Keratinocyte (primary cell): Measurements from ENCODE around the gene ITGA11. TPM values are rescaled to one million over a fixed set of nuclear protein-coding genes. Genes with fewer than 3 reads are reported as not detected.

Source experiments
- DNase-seq: peaks from one replicate; pipeline ENCODE4 v3.0.0-alpha.2; 2011; ENCODE audit warnings: low read depth, missing footprints, low spot score
- FAIRE-seq: peaks from 2 replicates; lab custom pipeline; 2011; peaks lifted over from hg19 to GRCh38; lab: Jason Lieb, UNC
- H2AFZ ChIP-seq: 2 replicates; pipeline ENCODE4 v1.6.0; 2012; ENCODE audit warnings: low read length, control low read depth, inconsistent platforms; ENCODE audit not compliant: control insufficient read depth
- H3K27ac ChIP-seq: 2 replicates; pipeline ENCODE4 v1.5.1; 2011; ENCODE audit warnings: low read length; ENCODE audit not compliant: control insufficient read depth, insufficient read depth
- H3K27me3 ChIP-seq: 3 replicates; pipeline ENCODE4 v1.6.0; 2011; ENCODE audit warnings: low read length; ENCODE audit not compliant: control insufficient read depth, insufficient read depth; ENCODE audit errors: extremely low read depth
- H3K36me3 ChIP-seq, 2 experiments: 2 replicates in 1 of 2; 3 replicates in 1 of 2; pipeline ENCODE4 v1.5.1; 2011; ENCODE audit warnings: low read length in 2 of 2, mild to moderate bottlenecking in 1 of 2; ENCODE audit not compliant: control insufficient read depth in 2 of 2, insufficient read depth in 2 of 2; ENCODE audit errors: extremely low read depth in 1 of 2
- H3K4me1 ChIP-seq: 3 replicates; pipeline ENCODE4 v1.5.1; 2011; ENCODE audit warnings: low read length; ENCODE audit not compliant: control insufficient read depth, insufficient read depth; ENCODE audit errors: extremely low read depth
- H3K4me2 ChIP-seq: 3 replicates; pipeline ENCODE4 v1.6.0; 2011; ENCODE audit warnings: low read depth, low read length; ENCODE audit not compliant: control insufficient read depth, insufficient read depth; ENCODE audit errors: extremely low read depth
- H3K4me3 ChIP-seq, 3 experiments: fragments of 200-600 bp in 1 of 3; sonication (generic) in 1 of 3; 2 replicates in 2 of 3; 3 replicates in 1 of 3; pipeline ENCODE4 v1.5.1; 2011 to 2016; ENCODE audit warnings: low read length in 3 of 3, mild to moderate bottlenecking in 3 of 3, control low read depth in 2 of 3, inconsistent platforms in 1 of 3, low read depth in 1 of 3, mixed read lengths in 1 of 3, mixed run types in 1 of 3, moderate library complexity in 1 of 3; ENCODE audit not compliant: control insufficient read depth in 2 of 3, insufficient read depth in 2 of 3; ENCODE audit errors: extremely low read depth in 1 of 3
- H3K79me2 ChIP-seq: 2 replicates; pipeline ENCODE4 v1.6.0; 2012; ENCODE audit warnings: low read length; ENCODE audit not compliant: control insufficient read depth, insufficient read depth
- H3K9ac ChIP-seq: 3 replicates; pipeline ENCODE4 v1.6.0; 2011; ENCODE audit warnings: low read length; ENCODE audit not compliant: control insufficient read depth, insufficient read depth; ENCODE audit errors: extremely low read depth
- H3K9me1 ChIP-seq: 3 replicates; pipeline ENCODE4 v1.6.0; 2011; ENCODE audit warnings: low read length; ENCODE audit not compliant: control insufficient read depth, insufficient read depth; ENCODE audit errors: extremely low read depth
- H3K9me3 ChIP-seq: 2 replicates; pipeline ENCODE4 v1.5.1; 2012; ENCODE audit warnings: low read depth, low read length; ENCODE audit not compliant: control insufficient read depth
- H4K20me1 ChIP-seq: 3 replicates; pipeline ENCODE4 v1.6.0; 2011; ENCODE audit warnings: low read length; ENCODE audit not compliant: control insufficient read depth, insufficient read depth; ENCODE audit errors: extremely low read depth
- EZH2 ChIP-seq: IDR thresholded peaks from one replicate; pipeline ENCODE4 v1.6.1; 2012; ENCODE audit warnings: inconsistent platforms, mild to moderate bottlenecking, low read length, moderate library complexity
- dilution Hi-C: fragments of 300-500 bp; cut with MboI; formaldehyde crosslinking; loops from one replicate; pipeline ENCODE4 v1.7.0; 2020; ENCODE audit warnings: low sequenced_read_pairs; ENCODE audit not compliant: extremely low pct_ligation_motif_present
- polyA plus RNA-seq, 5 experiments: library from polyadenylated mRNA; depleted of rRNA in 3 of 5; stranded (reverse) in 3 of 5; stranded (forward) in 1 of 5; unstranded in 1 of 5; fragments of >200 nt; gene quantifications; 1 replicate in 1 of 5; 2 replicates in 3 of 5; 3 replicates in 1 of 5; pipeline versions ENCODE4 v1.2.1 to v1.2.3, GENCODE V29; 2011 to 2012; ENCODE audit warnings: missing spikeins in 2 of 5, low read depth in 1 of 5, low replicate concordance in 1 of 5
- TF ChIP-seq, protein P1 (sequence below), 3 experiments: IDR thresholded peaks in 1 of 3; conservative IDR thresholded peaks in 1 of 3; optimal IDR thresholded peaks in 1 of 3; 2 replicates in 2 of 3; 3 replicates in 1 of 3; pipeline versions ENCODE3 to v1.5.1; 2011; ENCODE audit warnings: low read length in 3 of 3, mild to moderate bottlenecking in 3 of 3, moderate library complexity in 2 of 3, control low read depth in 1 of 3, inconsistent platforms in 1 of 3; ENCODE audit not compliant: insufficient read depth in 2 of 3; ENCODE audit errors: extremely low read depth in 1 of 3

Gene ITGA11
- polyA plus RNA-seq, 1 donor (not counting 4 experiments of a cell fraction or from before 2014, with no cell fraction given), result not detected

DNA sequence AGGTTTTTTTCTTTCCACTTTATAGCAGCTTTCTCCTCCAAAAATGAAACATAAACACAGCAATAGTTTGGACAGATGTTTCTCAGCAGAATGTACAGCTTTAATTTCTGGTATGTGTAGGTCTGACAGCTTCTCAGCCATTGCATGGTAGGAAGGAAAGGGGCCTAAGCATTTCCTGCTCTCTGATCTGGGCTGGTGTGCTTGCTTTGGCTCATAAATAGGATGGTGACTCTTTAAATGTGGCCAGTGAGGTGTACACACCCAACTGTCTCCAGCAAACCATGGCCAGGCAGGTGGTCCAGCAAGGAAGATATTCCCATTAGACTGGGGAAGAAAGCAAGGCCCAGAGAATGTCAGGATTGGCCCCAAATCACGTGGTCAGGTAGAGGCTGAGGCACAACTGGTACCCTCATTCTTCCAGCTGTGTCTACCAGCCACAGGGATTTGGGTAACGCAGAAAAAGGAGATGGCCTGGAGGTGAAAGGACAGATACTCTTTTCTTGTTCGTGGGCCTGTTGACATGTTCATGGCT is 52.1 kb downstream of the ITGA11 start:
- Histone ChIP-seq H3K27ac (no peak overlapping the region), H3K27me3 (peaks cover 8% of the 10 kb centered on the region), H3K4me1 (peaks cover 7% of the 10 kb centered on the region), H3K4me3 (no peak overlapping the region), H3K9ac (no peak overlapping the region), H3K9me1 (no peaks in the 10 kb centered on the region), H2AFZ (no peak overlapping the region), H3K36me3 (no peaks in the 10 kb centered on the region), H3K79me2 (no peaks in the 10 kb centered on the region), H3K4me2 (no peak overlapping the region), H3K9me3 (no peaks in the 10 kb centered on the region), H4K20me1 (no peaks in the 10 kb centered on the region)
- DNase-seq (no peak), FAIRE-seq (no peak)
- TF ChIP-seq, protein P1, sequence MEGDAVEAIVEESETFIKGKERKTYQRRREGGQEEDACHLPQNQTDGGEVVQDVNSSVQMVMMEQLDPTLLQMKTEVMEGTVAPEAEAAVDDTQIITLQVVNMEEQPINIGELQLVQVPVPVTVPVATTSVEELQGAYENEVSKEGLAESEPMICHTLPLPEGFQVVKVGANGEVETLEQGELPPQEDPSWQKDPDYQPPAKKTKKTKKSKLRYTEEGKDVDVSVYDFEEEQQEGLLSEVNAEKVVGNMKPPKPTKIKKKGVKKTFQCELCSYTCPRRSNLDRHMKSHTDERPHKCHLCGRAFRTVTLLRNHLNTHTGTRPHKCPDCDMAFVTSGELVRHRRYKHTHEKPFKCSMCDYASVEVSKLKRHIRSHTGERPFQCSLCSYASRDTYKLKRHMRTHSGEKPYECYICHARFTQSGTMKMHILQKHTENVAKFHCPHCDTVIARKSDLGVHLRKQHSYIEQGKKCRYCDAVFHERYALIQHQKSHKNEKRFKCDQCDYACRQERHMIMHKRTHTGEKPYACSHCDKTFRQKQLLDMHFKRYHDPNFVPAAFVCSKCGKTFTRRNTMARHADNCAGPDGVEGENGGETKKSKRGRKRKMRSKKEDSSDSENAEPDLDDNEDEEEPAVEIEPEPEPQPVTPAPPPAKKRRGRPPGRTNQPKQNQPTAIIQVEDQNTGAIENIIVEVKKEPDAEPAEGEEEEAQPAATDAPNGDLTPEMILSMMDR (optimal IDR thresholded peaks at IDR 0.05 in 1 of 3, IDR thresholded peaks at IDR 0.05 in 1 of 3, conservative IDR thresholded peaks at IDR 0.05 in 1 of 3; ENCODE audit: extremely low read depth in 1 of 3, insufficient read depth in 2 of 3, low read length in 3 of 3), result no peak
- dilution Hi-C loops, result no loop called here

DNA sequence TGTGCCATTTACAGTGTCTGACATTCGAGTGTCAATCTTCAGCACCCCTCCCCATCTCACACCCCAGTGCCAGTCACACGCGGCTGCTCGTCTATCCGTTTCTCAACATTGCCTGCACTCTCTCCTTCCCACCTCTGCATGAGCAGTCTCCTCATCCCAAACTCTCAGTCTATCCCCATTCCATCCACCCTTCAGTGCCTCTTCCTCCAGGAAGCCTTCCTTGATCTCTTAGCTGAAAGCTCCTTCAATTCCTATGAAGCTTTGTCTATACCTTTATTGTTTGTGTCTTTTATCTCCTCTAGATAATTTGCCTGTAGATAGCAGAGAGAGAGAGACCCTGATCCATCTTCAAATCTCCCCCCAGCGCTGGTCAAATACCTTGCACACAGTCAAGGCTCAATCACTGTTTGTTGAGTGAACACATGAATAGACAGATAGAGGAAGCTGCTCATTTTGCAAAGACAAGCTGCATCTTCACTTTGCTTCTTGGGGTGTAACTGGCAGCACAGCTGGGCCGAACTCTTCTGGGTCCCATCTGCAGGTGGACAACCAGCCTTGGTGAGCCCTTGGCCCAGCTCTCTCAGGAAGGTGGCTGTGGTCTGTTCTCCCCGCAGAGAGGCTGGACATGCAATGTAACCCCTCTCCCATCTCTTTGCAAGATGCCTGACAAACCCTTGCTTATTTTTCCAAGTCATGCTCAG is 52.8 kb downstream of the ITGA11 start:
- Histone ChIP-seq H3K4me2 (no peak overlapping the region), H3K27ac (no peak overlapping the region), H3K27me3 (peaks cover 8% of the 10 kb centered on the region), H3K4me3 (no peak overlapping the region), H3K9ac (no peak overlapping the region), H2AFZ (no peak overlapping the region), H3K4me1 (peaks cover 2% of the 10 kb centered on the region), H3K36me3 (no peaks in the 10 kb centered on the region), H4K20me1 (no peaks in the 10 kb centered on the region), H3K79me2 (no peaks in the 10 kb centered on the region), H3K9me3 (no peaks in the 10 kb centered on the region), H3K9me1 (no peaks in the 10 kb centered on the region)
- DNase-seq (no peak), FAIRE-seq (no peak)
- dilution Hi-C loops, result no loop called here
- no peak for TF ChIP-seq EZH2
- TF ChIP-seq, protein P1 (optimal IDR thresholded peaks at IDR 0.05 in 1 of 3, IDR thresholded peaks at IDR 0.05 in 1 of 3, conservative IDR thresholded peaks at IDR 0.05 in 1 of 3; ENCODE audit: extremely low read depth in 1 of 3, insufficient read depth in 2 of 3, low read length in 3 of 3), result no peak
